MG63 (cell line): Measurements from ENCODE around the gene SCNN1A. TPM values are rescaled to one million over a fixed set of nuclear protein-coding genes. Genes with fewer than 3 reads are reported as not detected.
"Not testable (repeated sequence)": the region's sequence is repeated elsewhere in the genome, so short reads cannot be mapped to it uniquely, and the experiment has no call there.

Experiments used
- DNase-seq: peaks from one replicate; pipeline ENCODE4 v3.0.0-alpha.2; 2020
- H3K27me3 ChIP-seq: fragments of 250-450 bp; sonication (Bioruptor Pico); 2 replicates; pipeline ENCODE4 v1.5.1; 2020; ENCODE audit warnings: mild to moderate bottlenecking, moderate library complexity
- H3K36me3 ChIP-seq: fragments of 250-450 bp; sonication (Bioruptor Pico); 2 replicates; pipeline ENCODE4 v1.5.1; 2020; ENCODE audit warnings: mild to moderate bottlenecking, moderate library complexity
- H3K4me3 ChIP-seq: fragments of 250-450 bp; sonication (Bioruptor Pico); 2 replicates; pipeline ENCODE4 v1.5.1; 2020; ENCODE audit warnings: mild to moderate bottlenecking, moderate library complexity
- H3K9me3 ChIP-seq: fragments of 250-450 bp; sonication (Bioruptor Pico); 2 replicates; pipeline ENCODE4 v1.5.1; 2020; ENCODE audit warnings: mild to moderate bottlenecking, moderate library complexity
- total RNA-seq: library from RNA; depleted of rRNA; stranded (reverse); fragments of >200 nt; shearing (Covaris generic); gene quantifications from 2 replicates; pipeline ENCODE4 v1.2.3, GENCODE V29; 2014; ENCODE audit warnings: low replicate concordance

Gene SCNN1A
- total RNA-seq, 1 experiment from 2014 or later, result 0.66 TPM

DNA sequence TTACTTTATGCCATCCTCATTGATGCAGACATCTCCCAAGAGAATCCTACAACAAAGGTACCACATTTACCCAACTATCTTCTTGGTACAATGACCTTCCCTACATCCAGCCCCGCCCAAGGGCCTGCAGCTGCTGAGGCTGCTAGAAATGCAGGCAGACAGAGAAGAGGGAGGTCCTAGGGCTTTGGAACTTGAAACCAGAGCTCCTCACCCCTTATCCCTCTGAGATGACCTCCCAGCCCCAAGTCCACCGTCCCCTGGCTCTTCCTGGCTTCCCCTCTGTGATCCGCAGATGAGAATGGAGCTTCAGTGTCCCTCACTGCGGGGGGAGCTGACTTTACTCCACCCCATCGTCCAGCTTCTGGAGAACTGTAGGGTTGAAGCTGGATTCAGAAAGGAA is 31.8 kb downstream of the SCNN1A start:
- peaks cover 33% of the 10 kb centered on the region for H3K36me3 ChIP-seq
- DNase-seq, result no peak
- no peak overlapping the region for H3K4me3 ChIP-seq
- H3K9me3 ChIP-seq, result no peaks in the 10 kb centered on the region
- no peaks in the 10 kb centered on the region for H3K27me3 ChIP-seq

DNA sequence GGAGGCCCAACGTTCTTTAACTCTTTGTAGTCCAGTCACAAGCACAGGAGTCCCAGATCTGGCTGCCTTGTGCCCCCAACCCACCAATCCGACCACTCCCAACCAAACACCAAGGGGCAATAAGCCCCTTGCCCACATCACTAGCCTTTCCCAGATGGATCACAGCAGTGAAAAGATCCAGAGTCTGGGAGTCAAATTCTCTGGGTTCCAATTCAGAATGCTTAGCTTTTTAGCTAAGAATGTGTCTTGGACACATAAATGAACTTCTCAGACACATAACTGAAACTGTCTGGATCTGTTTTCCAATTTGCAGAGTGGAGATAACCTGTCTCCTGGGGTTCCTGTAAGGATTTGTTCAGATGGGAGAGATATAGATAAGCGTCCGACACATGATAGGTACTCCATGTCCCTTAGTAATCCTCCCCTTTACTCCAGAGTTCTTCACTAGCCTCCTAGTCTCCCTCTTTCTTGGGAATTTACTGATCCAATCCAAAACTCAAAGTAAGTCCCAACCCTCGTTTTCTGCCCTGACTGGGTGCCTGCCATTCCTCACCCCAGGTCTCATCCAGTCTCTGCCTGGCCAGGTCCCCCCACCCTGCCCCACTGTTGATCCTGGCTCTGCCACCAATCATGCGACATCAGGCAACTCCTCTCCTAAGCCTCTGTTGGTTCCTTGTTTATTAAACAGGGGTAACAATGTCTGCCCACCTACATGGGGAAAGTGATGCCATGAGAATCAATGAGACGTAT is 33.0 kb downstream of the SCNN1A start:
- H3K27me3 ChIP-seq, result no peaks in the 10 kb centered on the region
- peak overlapping the region; percentile 99 for H3K4me3 ChIP-seq
- no peaks in the 10 kb centered on the region for H3K9me3 ChIP-seq
- DNase-seq, result no peak
- H3K36me3 ChIP-seq, result peaks cover 37% of the 10 kb centered on the region

GRCh38 chr12:6341417-6342139 is 33.8 kb downstream of the SCNN1A start, which contains the start of gene TNFRSF1A:
TSS of gene TNFRSF1A (minus strand) at chr12:6342076. CDS start at chr12:6341814, 262 bp downstream.
- Histone ChIP-seq H3K4me3 (peak within 1 kb of the TSS; percentile 99), H3K27me3 (no peaks in the 10 kb centered on the region), H3K9me3 (no peaks in the 10 kb centered on the region), H3K36me3 (peaks cover 41% of the 10 kb centered on the region)
- peak; percentile 81 for DNase-seq

GRCh38 chr12:6340745-6341416 is 34.5 kb downstream of the SCNN1A start:
- Histone ChIP-seq H3K4me3 (peak overlapping the region; percentile 99), H3K36me3 (peaks cover 42% of the 10 kb centered on the region), H3K9me3 (no peaks in the 10 kb centered on the region), H3K27me3 (no peaks in the 10 kb centered on the region)
- DNase-seq, result no peak

- DNase-seq, result peak; percentile 61
- H3K4me3 ChIP-seq, result peak overlapping the region; percentile 99
These were observed 35.2 kb downstream of the SCNN1A start for GRCh38 chr12:6340032-6340638.

DNA sequence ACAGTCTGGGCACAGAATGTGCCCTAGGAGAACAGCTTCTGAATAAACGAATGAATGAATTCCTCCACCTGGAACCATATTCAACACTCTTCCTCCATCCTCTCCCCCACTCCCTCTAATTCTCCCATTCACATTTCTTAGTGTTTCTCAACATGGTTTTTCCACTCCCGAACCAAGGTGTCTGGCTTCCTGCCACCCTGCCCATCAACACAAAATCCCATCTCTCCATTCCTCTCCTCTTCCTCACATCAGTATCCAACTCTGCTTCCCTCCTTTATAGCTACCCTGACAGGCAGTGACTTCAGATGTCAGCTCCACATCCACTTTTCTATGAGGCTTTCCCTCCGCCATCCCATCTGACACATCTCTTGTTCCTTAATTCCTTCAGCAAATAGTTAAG is 36.4 kb downstream of the SCNN1A start:
- Histone ChIP-seq H3K4me3 (peak overlapping the region; percentile 99), H3K27me3 (no peaks in the 10 kb centered on the region), H3K36me3 (peaks cover 58% of the 10 kb centered on the region), H3K9me3 (no peaks in the 10 kb centered on the region)
- DNase-seq, result no peak

More at GRCh38 chr12:6340032-6340638, 35.2 kb downstream of the SCNN1A start:
- Histone ChIP-seq H3K9me3 (no peaks in the 10 kb centered on the region), H3K36me3 (peaks cover 46% of the 10 kb centered on the region), H3K27me3 (no peaks in the 10 kb centered on the region)

GRCh38 chr12:6338536-6338935 is 36.8 kb downstream of the SCNN1A start:
- H3K27me3 ChIP-seq, H3K9me3 ChIP-seq, DNase-seq: not testable (repeated sequence)
- H3K36me3 ChIP-seq, result peaks cover 62% of the 10 kb centered on the region
- H3K4me3 ChIP-seq, result peak overlapping the region; percentile 99; the same call in 1 of the 2 replicates

DNA sequence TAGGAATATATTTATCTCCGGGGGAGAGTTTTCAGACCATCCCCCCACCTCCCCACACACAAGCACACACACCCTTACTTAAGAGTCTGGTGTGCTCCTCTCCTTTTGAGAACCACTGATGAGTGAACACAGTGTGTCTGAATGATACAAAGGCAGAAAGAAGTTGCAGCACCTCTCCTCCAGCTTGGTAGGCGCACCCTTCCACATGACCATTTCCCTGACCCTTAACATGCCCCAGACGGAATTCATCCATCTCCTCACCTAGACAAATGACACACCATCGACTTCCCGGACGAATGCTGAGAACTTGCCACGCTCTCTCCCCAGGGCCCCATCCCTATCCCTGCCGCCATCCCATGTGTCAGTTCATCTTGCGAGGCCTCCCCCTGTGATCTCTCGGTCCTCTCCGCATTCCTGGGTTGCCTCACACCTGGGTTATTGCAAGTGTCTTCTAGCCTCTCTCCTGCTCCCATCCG is 37.4 kb downstream of the SCNN1A start:
- no peaks in the 10 kb centered on the region for H3K27me3 ChIP-seq
- no peak for DNase-seq
- H3K36me3 ChIP-seq, result peaks cover 67% of the 10 kb centered on the region
- H3K9me3 ChIP-seq, result no peaks in the 10 kb centered on the region
- H3K4me3 ChIP-seq, result peak overlapping the region; percentile 39; the same call in 1 of the 2 replicates

- H3K4me3 ChIP-seq, result peak overlapping the region; percentile 39
- peak; percentile 61 for DNase-seq
- no peaks in the 10 kb centered on the region for H3K9me3 ChIP-seq
- peaks cover 74% of the 10 kb centered on the region for H3K36me3 ChIP-seq
- no peaks in the 10 kb centered on the region for H3K27me3 ChIP-seq
These were observed 38.2 kb downstream of the SCNN1A start for GRCh38 chr12:6336889-6337853.

DNA sequence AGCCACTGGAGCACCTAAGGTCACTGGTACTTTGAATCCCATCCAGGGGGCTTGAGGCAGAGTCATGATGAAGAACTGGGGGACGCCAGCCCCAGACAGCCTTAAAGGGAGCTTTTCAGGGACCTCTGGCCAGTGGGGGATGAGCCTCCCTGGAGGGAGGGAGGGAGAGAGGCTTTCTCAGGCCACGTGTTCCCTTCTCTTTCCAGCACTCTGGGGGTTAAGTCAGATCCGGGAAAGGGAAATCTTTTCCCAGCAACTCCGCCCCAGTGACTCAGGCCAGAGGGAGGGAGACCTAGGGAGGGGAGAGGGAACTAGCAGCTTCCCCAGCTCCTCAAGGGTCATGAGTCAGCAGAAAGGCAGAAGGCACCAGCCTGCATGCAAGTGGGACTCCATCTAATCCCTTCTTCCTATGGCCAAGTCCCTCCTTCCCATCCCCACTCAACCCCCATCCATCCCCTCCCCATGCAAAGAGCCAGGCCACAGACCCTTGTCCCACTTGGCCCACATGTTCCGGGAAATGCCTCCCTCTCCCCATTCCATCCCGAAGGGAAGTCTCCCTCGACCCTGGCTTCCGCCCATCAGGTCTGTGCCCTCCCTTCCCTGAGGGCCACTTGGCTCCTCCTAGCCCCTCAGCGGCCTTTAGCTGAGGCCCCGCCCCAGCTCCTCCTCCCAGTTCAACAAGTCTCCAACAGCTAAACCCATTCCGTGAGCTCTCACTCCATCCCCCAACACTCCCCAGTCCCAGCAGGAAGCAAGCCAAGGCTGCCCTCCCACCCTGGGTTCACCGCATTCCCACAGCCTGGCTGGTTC is 39.1 kb downstream of the SCNN1A start:
- H3K4me3 ChIP-seq, result peak overlapping the region; percentile 39
- no peaks in the 10 kb centered on the region for H3K27me3 ChIP-seq
- peaks cover 77% of the 10 kb centered on the region for H3K36me3 ChIP-seq
- no peaks in the 10 kb centered on the region for H3K9me3 ChIP-seq
- peak; percentile 99 for DNase-seq

- peak; percentile 91 for DNase-seq
- Histone ChIP-seq H3K4me3 (peak overlapping the region; percentile 36), H3K27me3 (no peaks in the 10 kb centered on the region), H3K36me3 (peaks cover 77% of the 10 kb centered on the region), H3K9me3 (no peaks in the 10 kb centered on the region)
These were observed 39.8 kb downstream of the SCNN1A start for GRCh38 chr12:6335451-6336078.

GRCh38 chr12:6334940-6335450 is 40.4 kb downstream of the SCNN1A start:
- no peak for DNase-seq
- Histone ChIP-seq H3K9me3 (no peaks in the 10 kb centered on the region), H3K4me3 (no peak overlapping the region; the same call in 1 of the 2 replicates), H3K36me3 (peaks cover 77% of the 10 kb centered on the region), H3K27me3 (no peaks in the 10 kb centered on the region)

- peaks cover 75% of the 10 kb centered on the region for H3K36me3 ChIP-seq
- no peaks in the 10 kb centered on the region for H3K27me3 ChIP-seq
- H3K9me3 ChIP-seq, result no peaks in the 10 kb centered on the region
- H3K4me3 ChIP-seq, result no peak overlapping the region
- no peak for DNase-seq
These were observed 41.0 kb downstream of the SCNN1A start for GRCh38 chr12:6334359-6334758.

- Histone ChIP-seq H3K36me3 (peaks cover 72% of the 10 kb centered on the region), H3K9me3 (no peaks in the 10 kb centered on the region), H3K27me3 (no peaks in the 10 kb centered on the region), H3K4me3 (no peak overlapping the region)
- no peak for DNase-seq
These were observed 41.8 kb downstream of the SCNN1A start for GRCh38 chr12:6333566-6333965.
